Fibroblast of upper back skin (primary cell): ENCODE results near the gene MACROD2.
"Not testable (repeated sequence)": the region's sequence is repeated elsewhere in the genome, so short reads cannot be mapped to it uniquely, and the experiment has no call there.

Experiments
- DNase-seq: peaks from one replicate; pipeline ENCODE4 v3.0.0-alpha.2; 2013

MACROD2 gene

DNA sequence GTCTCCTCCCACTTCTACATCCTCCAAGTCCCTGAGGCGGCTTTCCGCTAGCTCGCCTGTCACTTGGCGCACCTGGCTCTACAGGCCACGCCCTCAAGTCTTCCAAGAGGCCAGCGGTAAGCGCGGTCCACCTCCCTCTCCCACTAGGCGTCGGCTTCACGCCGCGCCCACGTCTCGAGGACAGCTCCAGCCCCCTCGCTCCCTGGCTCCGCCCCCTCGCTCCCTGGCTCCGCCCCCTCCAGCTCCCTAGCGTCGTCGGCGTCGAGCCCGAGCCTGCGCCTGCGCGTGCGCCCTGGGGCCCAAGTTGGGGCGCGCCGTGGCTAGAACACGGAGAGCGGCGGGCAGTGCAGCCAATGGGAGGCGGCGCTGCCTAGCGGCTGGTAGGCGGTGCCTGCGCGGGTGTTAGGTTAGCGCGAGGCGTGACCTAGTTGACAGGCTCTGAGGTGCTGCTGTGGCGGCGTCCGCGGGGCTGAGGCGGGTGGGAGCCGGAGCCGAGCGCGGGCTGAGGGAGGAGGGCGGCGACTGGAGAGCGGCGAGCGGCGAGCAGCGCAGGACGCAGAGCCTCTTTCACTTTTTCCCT lies at the start of gene MACROD2:
Gene MACROD2 (plus strand): TSS at position 431 of the 580 bp plus-strand sequence.
- DNase-seq: peak; percentile 92

GRCh38 chr20:13947719-13948118 lies 47.6 kb upstream of the MACROD2 start:
- no peak for DNase-seq

DNA sequence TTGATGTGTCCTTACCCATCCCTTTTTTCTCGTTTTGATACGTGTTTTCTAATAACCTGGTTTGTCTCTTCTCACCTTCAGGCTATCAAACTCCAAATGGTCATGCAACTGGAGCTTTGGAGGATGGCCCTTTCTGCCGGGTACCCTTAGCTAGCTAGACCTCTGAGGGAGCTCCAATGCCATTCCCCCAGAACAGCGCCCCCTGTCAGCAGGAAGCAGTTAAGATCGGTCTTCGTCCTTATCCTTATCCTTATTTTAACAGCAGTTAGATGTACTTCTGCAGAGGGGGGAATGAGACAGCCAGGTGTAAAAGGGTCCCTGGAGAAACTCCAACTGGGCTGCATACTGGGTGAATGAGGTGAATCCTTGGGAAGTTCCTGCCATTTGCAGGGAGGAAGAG lies 42.1 kb upstream of the MACROD2 start:
- DNase-seq: no peak

GRCh38 chr20:13960119-13960518 lies 35.2 kb upstream of the MACROD2 start:
- no peak for DNase-seq

DNA sequence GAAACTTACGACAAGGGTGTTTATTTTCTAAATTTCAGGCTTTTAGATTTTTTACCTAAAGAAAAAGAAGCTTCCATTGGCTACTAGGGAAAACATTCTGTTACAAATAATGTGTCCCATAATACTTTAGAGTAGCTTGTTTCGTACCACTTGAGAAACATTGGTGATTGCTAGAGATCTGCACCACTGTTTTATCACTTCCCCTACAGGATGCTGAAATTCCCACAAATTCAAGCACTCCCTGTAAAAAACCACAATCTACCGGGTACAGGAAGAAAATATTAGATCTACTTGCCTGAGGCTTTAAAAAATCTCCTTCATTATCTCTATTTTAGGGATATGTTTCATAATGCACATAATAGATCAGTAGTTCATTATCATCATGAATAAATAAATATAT lies 34.8 kb upstream of the MACROD2 start:
- DNase-seq: no peak

- DNase-seq: no peak
Measured at GRCh38 chr20:13984211-13984610, 11.1 kb upstream of the MACROD2 start.

GRCh38 chr20:13990465-13990864 lies 4.9 kb upstream of the MACROD2 start, which contains the start of gene SEL1L2:
TSS of gene SEL1L2 (minus strand) at chr20:13990614. CDS start at chr20:13990534, 80 bp downstream.
- no peak for DNase-seq

DNA sequence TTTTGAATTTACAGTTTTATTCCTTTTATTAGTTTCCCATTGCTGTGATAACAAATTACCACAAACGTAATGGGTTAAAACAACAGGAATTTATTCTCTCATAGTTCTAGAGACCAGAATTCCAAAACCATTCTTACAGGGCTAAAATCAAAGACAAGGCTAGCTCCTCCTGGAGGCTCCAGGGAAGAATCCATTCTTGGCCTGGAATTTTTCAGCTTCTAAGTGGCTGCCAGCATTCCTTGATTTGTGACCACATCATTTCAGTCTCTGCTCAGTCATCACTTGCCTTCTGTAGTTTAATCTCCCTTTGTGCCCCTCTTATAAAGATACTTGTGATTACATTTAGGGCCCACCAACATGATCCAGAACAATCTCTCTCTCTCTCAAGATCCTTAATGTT lies 4.0 kb upstream of the MACROD2 start:
- DNase-seq: no peak

- not testable (repeated sequence) for DNase-seq
Measured at GRCh38 chr20:13991955-13992354, 3.4 kb upstream of the MACROD2 start.

DNA sequence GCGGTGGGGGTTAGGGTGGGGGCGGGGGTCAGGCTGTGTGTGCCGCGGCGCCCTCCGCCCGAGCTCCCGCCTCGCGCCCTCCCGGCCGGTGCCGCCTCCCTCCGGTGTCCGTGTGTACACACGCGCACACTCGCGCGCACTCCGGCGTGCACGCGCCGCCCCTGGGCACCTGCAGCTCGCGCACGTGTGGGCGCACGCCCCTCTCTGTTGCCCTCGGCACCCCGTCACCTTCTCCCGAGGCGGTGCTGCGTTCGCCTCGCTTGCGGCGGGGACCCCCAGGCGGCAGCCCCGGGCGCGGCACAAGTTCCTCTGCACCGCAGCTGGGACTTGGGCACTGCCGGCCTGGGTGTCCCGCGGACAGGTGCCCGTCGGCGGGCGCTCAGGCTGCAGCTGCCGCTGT lies 525 bp downstream of the MACROD2 start:
- DNase-seq: peak; percentile 1

GRCh38 chr20:13996265-13996664 lies 949 bp downstream of the MACROD2 start:
- DNase-seq: no peak

DNA sequence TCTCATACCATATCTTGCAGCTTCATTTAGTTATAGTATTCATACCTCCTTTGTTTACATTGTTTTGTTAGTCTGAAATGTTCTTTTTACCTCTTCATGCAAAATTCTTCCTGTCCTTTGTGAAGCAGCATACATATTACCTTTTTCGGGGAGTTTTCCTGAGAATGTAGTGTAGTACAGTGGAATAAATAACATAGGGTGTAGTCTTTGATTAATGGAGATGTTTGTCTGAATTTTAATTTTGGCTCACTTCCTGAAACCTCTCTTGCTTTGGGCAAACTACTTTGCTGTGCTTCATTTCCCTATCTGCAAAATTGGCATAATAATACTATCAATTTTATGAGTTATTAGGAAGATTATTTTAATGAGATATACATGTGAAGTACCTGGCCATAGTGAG lies 5.6 kb downstream of the MACROD2 start:
- DNase-seq: no peak

GRCh38 chr20:14005996-14006395 lies 10.7 kb downstream of the MACROD2 start:
- DNase-seq: no peak

GRCh38 chr20:14009208-14009607 lies 13.9 kb downstream of the MACROD2 start:
- DNase-seq: no peak

DNA sequence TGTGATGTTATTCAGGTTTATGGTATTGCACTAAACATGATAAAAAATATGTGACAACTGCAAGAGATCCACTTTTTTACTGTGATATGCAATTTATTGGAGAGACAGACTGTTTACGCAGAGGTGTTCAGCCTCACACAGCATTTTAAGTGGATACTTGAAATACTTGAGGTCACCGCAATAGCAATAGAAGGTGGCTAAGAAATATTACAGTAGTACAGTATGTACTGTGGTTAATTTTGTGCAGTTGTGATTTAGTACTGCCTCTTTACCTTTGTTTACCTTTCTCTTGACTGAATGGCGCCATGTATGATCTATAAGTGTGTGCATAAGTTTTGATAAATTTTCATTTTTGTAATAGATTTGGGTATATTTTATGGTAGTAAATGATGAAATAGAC lies 17.4 kb downstream of the MACROD2 start:
- no peak for DNase-seq

- no peak for DNase-seq
Measured at GRCh38 chr20:14030991-14031390, 35.7 kb downstream of the MACROD2 start.

- DNase-seq: no peak
Measured at GRCh38 chr20:14033310-14033709, 38.0 kb downstream of the MACROD2 start.

DNA sequence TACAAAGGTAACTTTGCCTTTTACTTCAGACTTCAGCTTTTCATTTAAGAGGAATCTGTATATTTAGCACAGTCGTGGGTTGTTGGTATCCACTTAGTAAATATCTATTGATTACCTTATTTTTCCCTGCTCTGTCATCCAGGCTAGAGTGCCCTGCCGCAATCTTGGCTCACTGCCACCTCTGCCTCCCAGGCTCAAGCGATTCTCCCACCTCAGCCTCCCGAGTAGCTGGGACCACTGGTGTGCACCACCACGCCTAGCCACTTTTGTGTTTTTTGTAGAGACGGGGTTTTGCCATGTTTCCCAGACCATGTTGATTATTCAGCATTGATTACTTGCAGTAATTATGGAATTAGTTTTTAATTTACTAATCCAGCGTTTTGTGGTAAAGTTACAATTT lies 41.3 kb downstream of the MACROD2 start:
- no peak for DNase-seq

- not testable (repeated sequence) for DNase-seq
Measured at GRCh38 chr20:14044712-14045276, 49.5 kb downstream of the MACROD2 start.

- no peak for DNase-seq
Measured at GRCh38 chr20:14046534-14046933, 51.2 kb downstream of the MACROD2 start.

DNA sequence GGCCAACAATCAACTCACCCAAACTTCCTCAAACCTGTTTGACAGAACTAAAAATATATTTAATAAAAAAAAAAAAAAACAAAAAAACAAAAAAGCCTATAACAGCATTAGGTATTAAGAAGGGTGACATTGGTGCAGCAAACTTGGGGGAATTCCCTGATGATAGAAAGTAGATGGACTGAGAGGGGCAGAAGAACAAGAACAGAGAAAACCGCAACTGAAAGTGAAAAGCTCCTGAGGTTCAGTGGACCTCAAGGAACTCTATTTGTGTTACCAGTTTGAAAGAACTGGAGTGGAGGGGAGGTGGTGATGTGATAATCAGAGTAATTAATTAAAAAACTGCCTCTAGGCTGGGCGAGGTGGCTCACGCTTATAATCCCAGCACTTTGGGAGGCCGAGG lies 53.8 kb downstream of the MACROD2 start:
- no peak for DNase-seq

DNA sequence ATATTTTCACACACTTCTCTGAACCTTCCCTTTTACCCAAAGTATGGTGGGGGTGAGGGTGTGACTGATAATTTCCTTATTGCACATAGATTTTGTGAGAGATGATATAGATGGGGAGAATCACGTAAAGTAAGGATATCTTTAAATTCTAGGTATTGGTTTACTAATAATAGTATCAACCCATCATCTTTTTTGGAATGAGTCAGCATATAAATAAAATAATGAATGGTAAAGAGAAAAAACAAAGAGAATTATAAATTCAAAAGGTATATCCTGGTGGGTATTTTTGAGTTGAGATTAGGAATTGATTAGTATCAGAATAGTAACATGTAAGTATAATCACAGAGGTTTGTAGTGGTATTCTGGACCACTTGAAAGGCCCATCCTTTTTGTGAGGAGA lies 56.1 kb downstream of the MACROD2 start:
- DNase-seq: no peak

- DNase-seq: peak; percentile 67
Measured at GRCh38 chr20:14055127-14055742, 59.9 kb downstream of the MACROD2 start.

DNA sequence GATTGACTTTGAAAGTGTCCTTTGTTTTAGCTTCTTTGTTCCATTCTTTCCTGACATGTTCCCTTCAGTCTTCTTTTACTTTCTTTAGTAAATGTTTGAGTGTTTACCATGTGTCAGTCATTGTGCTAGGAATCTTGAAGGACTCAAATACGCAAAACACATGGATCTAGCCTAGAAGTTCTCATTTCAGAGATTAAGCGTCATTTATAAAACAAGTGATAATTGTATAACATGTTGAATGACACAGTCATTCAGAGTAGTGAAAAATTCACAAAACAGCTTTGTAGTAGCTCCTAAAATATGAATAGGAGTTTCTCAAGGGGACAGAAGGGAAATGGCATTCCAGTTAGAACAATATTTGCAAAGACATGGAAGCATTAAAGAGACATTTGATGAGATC lies 66.9 kb downstream of the MACROD2 start:
- DNase-seq: no peak

GRCh38 chr20:14062786-14063185 lies 67.5 kb downstream of the MACROD2 start:
- no peak for DNase-seq
